HG03571 (cell line): ENCODE results near the gene TM7SF2.

Experiments used
- ATAC-seq: cut with Tn5 transposase; IDR thresholded peaks from one replicate; pipeline ENCODE4 v1.9.1; 2021; ENCODE audit not compliant: unreplicated experiment

The TM7SF2 gene

GRCh38 chr11:65089621-65090020 is 22.1 kb upstream of the TM7SF2 start:
- no peak for ATAC-seq

GRCh38 chr11:65090628-65091027 is 21.0 kb upstream of the TM7SF2 start:
- no peak for ATAC-seq

GRCh38 chr11:65095427-65095826 is 16.2 kb upstream of the TM7SF2 start:
- ATAC-seq: no peak

- ATAC-seq: peak; percentile 75
Measured at GRCh38 chr11:65095974-65096806, 15.5 kb upstream of the TM7SF2 start, which contains the start of gene VPS51. Gene VPS51 (plus strand): TSS chr11:65096214. CDS start chr11:65096251, 37 bp downstream.

GRCh38 chr11:65096926-65097325 is 14.7 kb upstream of the TM7SF2 start:
- no peak for ATAC-seq

GRCh38 chr11:65100674-65101350 is 10.9 kb upstream of the TM7SF2 start:
- ATAC-seq: no peak

- ATAC-seq: no peak
Measured at GRCh38 chr11:65102142-65103095, 9.3 kb upstream of the TM7SF2 start.

- ATAC-seq: no peak
Measured at GRCh38 chr11:65103476-65103875, 8.2 kb upstream of the TM7SF2 start.

GRCh38 chr11:65104628-65105027 is 7.0 kb upstream of the TM7SF2 start:
- no peak for ATAC-seq

GRCh38 chr11:65107078-65107477 is 4.6 kb upstream of the TM7SF2 start:
- no peak for ATAC-seq

GRCh38 chr11:65107751-65108468 is 3.8 kb upstream of the TM7SF2 start:
- ATAC-seq: no peak

- no peak for ATAC-seq
Measured at GRCh38 chr11:65108469-65109123, 3.1 kb upstream of the TM7SF2 start.

GRCh38 chr11:65109231-65110198 is 2.2 kb upstream of the TM7SF2 start:
- ATAC-seq: no peak

- ATAC-seq: no peak
Measured at GRCh38 chr11:65110354-65110861, 1.3 kb upstream of the TM7SF2 start.

- no peak for ATAC-seq
Measured at GRCh38 chr11:65111159-65111743, 421 bp upstream of the TM7SF2 start.

GRCh38 chr11:65112546-65113360 is 1.1 kb downstream of the TM7SF2 start:
- peak; percentile 31 for ATAC-seq

- ATAC-seq: no peak
Measured at GRCh38 chr11:65113361-65113756, 1.7 kb downstream of the TM7SF2 start.
